HG03354 (cell line): ENCODE results near the gene SRRM3.
"Not testable (repeated sequence)": the region's sequence is repeated elsewhere in the genome, so short reads cannot be mapped to it uniquely, and the experiment has no call there.

Experiments
- ATAC-seq: cut with Tn5 transposase; IDR thresholded peaks from one replicate; pipeline ENCODE4 v1.9.1; 2021; ENCODE audit warnings: mild to moderate bottlenecking; ENCODE audit not compliant: unreplicated experiment, poor library complexity, severe bottlenecking

Gene SRRM3

GRCh38 chr7:76187272-76187671, 14.4 kb upstream of the SRRM3 start:
- no peak for ATAC-seq

GRCh38 chr7:76189276-76189675, 12.4 kb upstream of the SRRM3 start:
- no peak for ATAC-seq

GRCh38 chr7:76191783-76192240, 9.9 kb upstream of the SRRM3 start:
- no peak for ATAC-seq

GRCh38 chr7:76193466-76193865, 8.2 kb upstream of the SRRM3 start:
- no peak for ATAC-seq

GRCh38 chr7:76193883-76194282, 7.8 kb upstream of the SRRM3 start:
- no peak for ATAC-seq

- no peak for ATAC-seq
Measured at GRCh38 chr7:76196786-76197185, 4.9 kb upstream of the SRRM3 start.

- no peak for ATAC-seq
Measured at GRCh38 chr7:76198202-76198601, 3.5 kb upstream of the SRRM3 start.

GRCh38 chr7:76202666-76203030, 952 bp downstream of the SRRM3 start:
- ATAC-seq, result no peak

GRCh38 chr7:76204147-76204546, 2.5 kb downstream of the SRRM3 start:
- ATAC-seq, result no peak

GRCh38 chr7:76206633-76207032, 4.9 kb downstream of the SRRM3 start:
- no peak for ATAC-seq

- ATAC-seq, result no peak
Measured at GRCh38 chr7:76209310-76209709, 7.6 kb downstream of the SRRM3 start.

GRCh38 chr7:76211216-76211615, 9.5 kb downstream of the SRRM3 start:
- no peak for ATAC-seq

GRCh38 chr7:76215349-76215748, 13.7 kb downstream of the SRRM3 start:
- not testable (repeated sequence) for ATAC-seq

- ATAC-seq, result no peak
Measured at GRCh38 chr7:76216381-76217082, 14.8 kb downstream of the SRRM3 start.

- no peak for ATAC-seq
Measured at GRCh38 chr7:76217942-76218566, 16.4 kb downstream of the SRRM3 start.

GRCh38 chr7:76220185-76221057, 18.7 kb downstream of the SRRM3 start:
- no peak for ATAC-seq

- ATAC-seq, result no peak
Measured at GRCh38 chr7:76222333-76222732, 20.6 kb downstream of the SRRM3 start.

- ATAC-seq, result no peak
Measured at GRCh38 chr7:76222839-76223238, 21.1 kb downstream of the SRRM3 start.

GRCh38 chr7:76223286-76223972, 21.7 kb downstream of the SRRM3 start:
- ATAC-seq, result no peak

GRCh38 chr7:76224695-76225094, 23.0 kb downstream of the SRRM3 start:
- ATAC-seq, result no peak
